PFSK-1 (cell line): Measurements from ENCODE around the gene TSPAN18.

Experiments
- POLR2AphosphoS5 ChIP-seq: IDR thresholded peaks from 2 replicates; pipeline ENCODE4 v1.6.1; 2012; ENCODE audit warnings: low read depth, mild to moderate bottlenecking, control low read depth, low read length, moderate library complexity
- REST ChIP-seq, 2 experiments: IDR thresholded peaks; 2 replicates each; pipeline versions ENCODE4 v1.6.1 to v1.8.0; 2011 to 2012; ENCODE audit warnings: low read depth in 2 of 2, low read length in 2 of 2, control low read depth in 1 of 2, inconsistent platforms in 1 of 2, mild to moderate bottlenecking in 1 of 2, moderate library complexity in 1 of 2; ENCODE audit not compliant: insufficient read depth in 1 of 2
- SIN3A ChIP-seq: IDR thresholded peaks from 2 replicates; pipeline ENCODE4 v1.6.1; 2012; ENCODE audit warnings: mild to moderate bottlenecking, low read length, moderate library complexity, borderline replicate concordance; ENCODE audit not compliant: insufficient read depth

GRCh38 chr11:44870181-44870580 is 143.4 kb downstream of the TSPAN18 start:
- TF ChIP-seq POLR2AphosphoS5: no peak
- no peak for TF ChIP-seq REST (IDR thresholded peaks at IDR 0.05; ENCODE audit: insufficient read depth in 1 of 2, low read depth in 2 of 2, low read length in 2 of 2)
- TF ChIP-seq SIN3A: no peak
